ENCODE data around the gene SCAANT1.

SCAANT1 gene

DNA sequence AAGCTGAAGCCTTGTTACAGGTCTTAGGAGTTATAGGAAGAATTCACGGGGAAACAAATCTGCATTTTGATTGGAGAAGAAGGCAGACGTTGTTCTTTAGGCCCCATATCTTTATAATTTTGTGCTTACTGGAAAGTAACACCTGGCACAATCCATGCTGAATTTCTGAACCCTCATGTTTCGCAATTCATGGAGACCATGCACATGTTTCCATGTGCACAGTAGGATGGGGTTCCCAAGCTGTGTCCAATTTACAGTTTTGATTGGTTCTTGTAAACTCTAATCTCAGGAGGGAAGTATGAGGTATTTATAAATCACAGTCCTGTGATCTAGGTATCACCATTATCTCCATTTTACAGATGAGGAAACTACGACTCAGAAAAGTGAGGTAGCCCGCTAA lies 7.8 kb upstream of the SCAANT1 start:
- DNase-seq (ENCODE audit: insufficient read length, low spot score) (no peak), FAIRE-seq (no peak)
- TF ChIP-seq POLR2AphosphoS5 (IDR thresholded peaks at IDR 0.05; ENCODE audit: low read depth, low read length) (no peak), POLR2A (IDR thresholded peaks at IDR 0.05; ENCODE audit: low read depth, low read length) (no peak), PAX5 (IDR thresholded peaks at IDR 0.05; ENCODE audit: insufficient read depth, low read length, severe bottlenecking) (no peak), POU2F2 (IDR thresholded peaks at IDR 0.05; ENCODE audit: low read depth, low read length) (no peak), TAF1 (IDR thresholded peaks at IDR 0.05; ENCODE audit: low read depth, low read length) (no peak), SPI1 (IDR thresholded peaks at IDR 0.05; ENCODE audit: low read depth, low read length) (no peak)

GRCh38 chr3:63918321-63918720 lies 6.1 kb upstream of the SCAANT1 start:
- TF ChIP-seq POLR2AphosphoS5 (IDR thresholded peaks at IDR 0.05; ENCODE audit: low read depth, low read length) (no peak), TAF1 (IDR thresholded peaks at IDR 0.05; ENCODE audit: low read depth, low read length) (no peak), SPI1 (IDR thresholded peaks at IDR 0.05; ENCODE audit: low read depth, low read length) (no peak), PAX5 (IDR thresholded peaks at IDR 0.05; ENCODE audit: insufficient read depth, low read length, severe bottlenecking) (no peak), POU2F2 (IDR thresholded peaks at IDR 0.05; ENCODE audit: low read depth, low read length) (no peak), POLR2A (IDR thresholded peaks at IDR 0.05; ENCODE audit: low read depth, low read length) (no peak)
- no peak for DNase-seq (ENCODE audit: insufficient read length, low spot score)
- FAIRE-seq, result no peak

GRCh38 chr3:63914312-63914711 lies 2.1 kb upstream of the SCAANT1 start:
- FAIRE-seq, result no peak
- no peak for DNase-seq (ENCODE audit: insufficient read length, low spot score)
- TF ChIP-seq SPI1 (IDR thresholded peaks at IDR 0.05; ENCODE audit: low read depth, low read length) (no peak), POU2F2 (IDR thresholded peaks at IDR 0.05; ENCODE audit: low read depth, low read length) (no peak), POLR2AphosphoS5 (IDR thresholded peaks at IDR 0.05; ENCODE audit: low read depth, low read length) (no peak), TAF1 (IDR thresholded peaks at IDR 0.05; ENCODE audit: low read depth, low read length) (no peak), PAX5 (IDR thresholded peaks at IDR 0.05; ENCODE audit: insufficient read depth, low read length, severe bottlenecking) (no peak), POLR2A (IDR thresholded peaks at IDR 0.05; ENCODE audit: low read depth, low read length) (no peak)

DNA sequence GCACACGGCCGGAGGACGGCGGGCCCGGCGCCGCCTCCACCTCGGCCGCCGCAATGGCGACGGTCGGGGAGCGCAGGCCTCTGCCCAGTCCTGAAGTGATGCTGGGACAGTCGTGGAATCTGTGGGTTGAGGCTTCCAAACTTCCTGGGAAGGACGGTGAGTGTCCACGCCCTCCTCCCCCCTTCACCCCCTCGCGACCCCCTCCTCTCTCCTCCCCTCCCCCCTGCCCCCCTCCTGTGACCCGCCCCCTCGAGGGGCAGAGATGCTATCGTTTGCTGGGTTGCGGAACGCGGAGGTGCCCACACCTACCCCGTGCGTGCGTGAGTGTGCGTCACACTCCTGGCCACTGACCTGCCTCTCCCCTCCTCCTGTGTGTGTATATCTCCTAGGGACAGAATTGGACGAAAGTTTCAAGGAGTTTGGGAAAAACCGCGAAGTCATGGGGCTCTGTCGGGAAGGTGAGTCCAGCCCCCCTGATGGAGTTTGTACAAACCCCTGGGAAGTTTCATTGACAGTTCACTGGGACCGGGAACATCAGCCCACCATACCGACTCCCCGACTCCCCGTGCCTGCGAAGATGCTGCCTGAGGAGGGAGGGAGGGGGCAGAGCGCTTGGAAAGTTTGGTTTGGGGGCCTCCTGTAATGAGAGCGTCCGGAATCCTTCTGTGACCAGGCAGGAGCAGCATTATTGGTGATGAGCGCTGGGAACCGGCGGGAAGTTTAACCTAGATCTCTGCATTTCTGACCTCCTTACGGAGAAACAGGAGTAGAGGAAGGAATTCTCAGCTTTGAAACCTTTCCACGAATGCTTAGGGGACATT lies 795 bp upstream of the SCAANT1 start:
- FAIRE-seq (peak; percentile 84), DNase-seq (ENCODE audit: insufficient read length, low spot score) (no peak)
- TF ChIP-seq POU2F2 (IDR thresholded peaks at IDR 0.05; ENCODE audit: low read depth, low read length) (0 out of 2 replicates have a peak, but pooled peaks have one; percentile 19), SPI1 (IDR thresholded peaks at IDR 0.05; ENCODE audit: low read depth, low read length) (no peak)

GRCh38 chr3:63911509-63911872 lies 692 bp downstream of the SCAANT1 start:
- no peak for TF ChIP-seq PAX5 (IDR thresholded peaks at IDR 0.05; ENCODE audit: insufficient read depth, low read length, severe bottlenecking)
- TF ChIP-seq SPI1 (IDR thresholded peaks at IDR 0.05; ENCODE audit: low read depth, low read length), result no peak
- no peak for TF ChIP-seq POLR2A (IDR thresholded peaks at IDR 0.05; ENCODE audit: low read depth, low read length)
- TF ChIP-seq TAF1 (IDR thresholded peaks at IDR 0.05; ENCODE audit: low read depth, low read length), result no peak
- TF ChIP-seq POU2F2 (IDR thresholded peaks at IDR 0.05; ENCODE audit: low read depth, low read length), result no peak
- TF ChIP-seq POLR2AphosphoS5 (IDR thresholded peaks at IDR 0.05; ENCODE audit: low read depth, low read length), result no peak
- peak; percentile 13 for FAIRE-seq
- peak; percentile 25 for DNase-seq (ENCODE audit: insufficient read length, low spot score)

DNA sequence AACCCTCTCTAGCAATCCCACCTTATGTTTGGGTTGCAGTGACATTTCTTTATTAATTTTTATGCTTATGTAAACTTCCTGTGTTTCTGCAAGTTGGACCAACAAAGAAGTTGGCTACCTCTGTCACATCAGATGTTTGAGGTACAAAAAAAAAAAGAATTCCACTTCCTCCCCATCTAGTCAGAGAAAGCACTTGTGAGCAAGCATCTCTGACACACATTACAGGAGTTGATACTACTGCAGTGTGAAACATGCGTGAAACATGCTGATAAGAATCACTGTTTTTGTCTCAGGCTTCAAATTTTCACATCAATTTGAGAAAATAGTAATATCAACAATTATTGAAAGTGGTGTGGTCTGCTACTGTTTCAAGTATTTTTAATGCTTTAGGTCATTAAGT lies 1.3 kb downstream of the SCAANT1 start:
- peak; percentile 41 for FAIRE-seq
- TF ChIP-seq TAF1 (IDR thresholded peaks at IDR 0.05; ENCODE audit: low read depth, low read length) (no peak), SPI1 (IDR thresholded peaks at IDR 0.05; ENCODE audit: low read depth, low read length) (peak; percentile 80)
- DNase-seq (ENCODE audit: insufficient read length, low spot score), result no peak

- TF ChIP-seq PAX5 (IDR thresholded peaks at IDR 0.05; ENCODE audit: insufficient read depth, low read length, severe bottlenecking) (no peak), POLR2A (IDR thresholded peaks at IDR 0.05; ENCODE audit: low read depth, low read length) (no peak), SPI1 (IDR thresholded peaks at IDR 0.05; ENCODE audit: low read depth, low read length) (no peak), TAF1 (IDR thresholded peaks at IDR 0.05; ENCODE audit: low read depth, low read length) (no peak), POLR2AphosphoS5 (IDR thresholded peaks at IDR 0.05; ENCODE audit: low read depth, low read length) (no peak), POU2F2 (IDR thresholded peaks at IDR 0.05; ENCODE audit: low read depth, low read length) (no peak)
- FAIRE-seq (no peak), DNase-seq (ENCODE audit: insufficient read length, low spot score) (no peak)
Observed at GRCh38 chr3:63910001-63910400, 2.2 kb downstream of the SCAANT1 start.

DNA sequence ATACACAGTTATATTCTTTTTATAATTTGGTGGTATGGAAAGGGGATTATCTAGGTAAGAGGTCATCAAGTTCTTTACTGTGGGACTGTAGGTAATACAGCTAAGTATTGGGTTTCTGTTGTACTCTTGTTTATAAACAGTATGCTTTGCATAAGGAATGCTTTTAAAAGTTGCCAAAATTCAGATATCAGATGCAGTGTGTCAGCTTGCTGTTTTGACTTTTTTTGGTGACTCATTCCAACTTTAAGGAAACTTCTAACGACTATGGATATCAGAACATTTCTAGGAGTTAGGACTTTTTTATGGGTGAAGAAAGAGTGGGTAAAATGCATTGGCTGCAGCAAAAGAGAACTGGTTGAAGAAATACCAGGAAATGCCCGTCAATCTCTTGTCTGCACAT lies 2.8 kb downstream of the SCAANT1 start:
- TF ChIP-seq TAF1 (IDR thresholded peaks at IDR 0.05; ENCODE audit: low read depth, low read length) (no peak), SPI1 (IDR thresholded peaks at IDR 0.05; ENCODE audit: low read depth, low read length) (no peak), POLR2A (IDR thresholded peaks at IDR 0.05; ENCODE audit: low read depth, low read length) (no peak), PAX5 (IDR thresholded peaks at IDR 0.05; ENCODE audit: insufficient read depth, low read length, severe bottlenecking) (no peak), POLR2AphosphoS5 (IDR thresholded peaks at IDR 0.05; ENCODE audit: low read depth, low read length) (no peak), POU2F2 (IDR thresholded peaks at IDR 0.05; ENCODE audit: low read depth, low read length) (no peak)
- DNase-seq (ENCODE audit: insufficient read length, low spot score) (no peak), FAIRE-seq (no peak)

GRCh38 chr3:63908776-63909175 lies 3.4 kb downstream of the SCAANT1 start:
- DNase-seq (ENCODE audit: insufficient read length, low spot score) (no peak), FAIRE-seq (no peak)
- TF ChIP-seq SPI1 (IDR thresholded peaks at IDR 0.05; ENCODE audit: low read depth, low read length), result no peak
- TF ChIP-seq POLR2AphosphoS5 (IDR thresholded peaks at IDR 0.05; ENCODE audit: low read depth, low read length), result no peak
- TF ChIP-seq POU2F2 (IDR thresholded peaks at IDR 0.05; ENCODE audit: low read depth, low read length), result no peak
- TF ChIP-seq PAX5 (IDR thresholded peaks at IDR 0.05; ENCODE audit: insufficient read depth, low read length, severe bottlenecking), result no peak
- TF ChIP-seq POLR2A (IDR thresholded peaks at IDR 0.05; ENCODE audit: low read depth, low read length), result no peak
- TF ChIP-seq TAF1 (IDR thresholded peaks at IDR 0.05; ENCODE audit: low read depth, low read length), result no peak

All from GM12891 (cell line).